ENCODE results near the gene TBC1D22B.

The TBC1D22B gene
- long read RNA-seq, donor 1, partial matches to known transcripts: 0 of 1 reads
- long read RNA-seq, donor 1, other reads (novel, unspliced or antisense): 0 of 1 reads
- long read RNA-seq, donor 2: 0 reads
- long read RNA-seq, donor 3, partial matches to known transcripts: 0 of 1 reads
- long read RNA-seq, donor 3, other reads (novel, unspliced or antisense): 0 of 1 reads
- long read RNA-seq, donor 4, partial matches to known transcripts: 0 of 2 reads
- long read RNA-seq, donor 4, other reads (novel, unspliced or antisense): 0 of 2 reads
- long read RNA-seq, donor 5, partial matches to known transcripts: 0 of 3 reads
- long read RNA-seq, donor 5, other reads (novel, unspliced or antisense): 0 of 3 reads
- long read RNA-seq, donor 6, partial matches to known transcripts: 0 of 2 reads
- long read RNA-seq, donor 6, other reads (novel, unspliced or antisense): 0 of 2 reads
- long read RNA-seq, donor 7, partial matches to known transcripts: 5 of 5 reads
- long read RNA-seq, donor 7, other reads (novel, unspliced or antisense): 0 of 5 reads
- long read RNA-seq, donor 8, partial matches to known transcripts: 0 of 2 reads
- long read RNA-seq, donor 8, other reads (novel, unspliced or antisense): 0 of 2 reads

- DNase-seq: peak; percentile 94
These were observed at the start of gene TBC1D22B, which contains the start of gene TMEM217 for GRCh38 chr6:37257634-37258404. TBC1D22B (plus strand) TSS chr6:37257772; CDS start chr6:37257918, 146 bp downstream. TMEM217 (minus strand) TSS chr6:37258144; CDS start chr6:37219030, 39,114 bp downstream.

GRCh38 chr6:37207903-37208456 is 49.6 kb upstream of the TBC1D22B start:
- no peak for DNase-seq

GRCh38 chr6:37208793-37209192 is 48.8 kb upstream of the TBC1D22B start:
- no peak for DNase-seq

- DNase-seq: no peak
These were observed 47.9 kb upstream of the TBC1D22B start for GRCh38 chr6:37209461-37210205.

GRCh38 chr6:37210313-37210968 is 47.1 kb upstream of the TBC1D22B start:
- DNase-seq: peak; percentile 50

GRCh38 chr6:37212268-37212667 is 45.3 kb upstream of the TBC1D22B start:
- no peak for DNase-seq

- no peak for DNase-seq
These were observed 39.5 kb upstream of the TBC1D22B start for GRCh38 chr6:37218061-37218460.

- DNase-seq: no peak
These were observed 39.1 kb upstream of the TBC1D22B start for GRCh38 chr6:37218511-37218910.

GRCh38 chr6:37221585-37222124 is 35.9 kb upstream of the TBC1D22B start:
- no peak for DNase-seq

- peak; percentile 92 for DNase-seq
These were observed 35.2 kb upstream of the TBC1D22B start for GRCh38 chr6:37222125-37222967.

- DNase-seq: no peak
These were observed 34.6 kb upstream of the TBC1D22B start for GRCh38 chr6:37222992-37223391.

GRCh38 chr6:37225350-37226169 is 32.0 kb upstream of the TBC1D22B start:
- no peak for DNase-seq

- no peak for DNase-seq
These were observed 27.5 kb upstream of the TBC1D22B start for GRCh38 chr6:37230104-37230503.

- no peak for DNase-seq
These were observed 25.0 kb upstream of the TBC1D22B start for GRCh38 chr6:37232430-37233017.

GRCh38 chr6:37233541-37233940 is 24.0 kb upstream of the TBC1D22B start:
- no peak for DNase-seq

GRCh38 chr6:37236921-37237320 is 20.7 kb upstream of the TBC1D22B start:
- DNase-seq: no peak

- DNase-seq: no peak
These were observed 19.8 kb upstream of the TBC1D22B start for GRCh38 chr6:37237789-37238188.

GRCh38 chr6:37238381-37238780 is 19.2 kb upstream of the TBC1D22B start:
- no peak for DNase-seq

- no peak for DNase-seq
These were observed 18.0 kb upstream of the TBC1D22B start for GRCh38 chr6:37239526-37239925.

Data from right kidney (tissue), 9 donors.